Fibroblast of pulmonary artery (primary cell): ENCODE results near the gene CCNB3.

Source experiments
- DNase-seq: peaks from one replicate; pipeline ENCODE4 v3.0.0-alpha.2; 2010; ENCODE audit warnings: low read depth
- H3K4me3 ChIP-seq: replicated peaks from 2 replicates; pipeline ENCODE4 v1.5.1; 2011; ENCODE audit warnings: low read depth, mild to moderate bottlenecking, control low read depth, low read length, moderate library complexity
- CTCF ChIP-seq: IDR thresholded peaks from 2 replicates; pipeline ENCODE4 v1.5.1; 2011; ENCODE audit warnings: mild to moderate bottlenecking, control low read depth, low read length, inconsistent platforms; ENCODE audit errors: missing control alignments

Gene CCNB3

DNA sequence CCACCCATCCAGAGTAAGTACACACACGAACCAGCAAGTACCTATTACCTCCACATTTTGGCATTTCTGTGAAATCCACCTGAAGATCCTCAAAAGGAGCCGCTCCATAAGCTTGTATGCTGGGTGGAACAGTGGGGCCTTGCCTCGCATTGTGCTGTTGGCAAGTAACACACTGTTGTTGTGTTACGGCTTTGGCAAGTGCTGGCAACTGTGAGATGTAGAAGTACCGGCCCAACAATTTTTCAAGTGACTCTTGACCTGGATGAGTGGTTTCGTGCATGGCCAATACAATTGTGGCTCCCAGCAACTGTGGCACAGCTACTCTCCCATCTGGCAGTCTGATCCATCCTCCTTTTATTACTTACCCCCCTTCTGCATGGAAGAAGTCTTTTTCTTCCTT, 128.7 kb downstream of the CCNB3 start:
- H3K4me3 ChIP-seq = no peak overlapping the region
- DNase-seq = no peak
- no peak for TF ChIP-seq CTCF

GRCh38 chrX:50343917-50344316, 139.4 kb downstream of the CCNB3 start:
- no peak for TF ChIP-seq CTCF
- DNase-seq = no peak
- H3K4me3 ChIP-seq = no peak overlapping the region

- no peak overlapping the region for H3K4me3 ChIP-seq
- TF ChIP-seq CTCF = no peak
- no peak for DNase-seq
Measured at GRCh38 chrX:50372966-50373365, 168.4 kb downstream of the CCNB3 start.

DNA sequence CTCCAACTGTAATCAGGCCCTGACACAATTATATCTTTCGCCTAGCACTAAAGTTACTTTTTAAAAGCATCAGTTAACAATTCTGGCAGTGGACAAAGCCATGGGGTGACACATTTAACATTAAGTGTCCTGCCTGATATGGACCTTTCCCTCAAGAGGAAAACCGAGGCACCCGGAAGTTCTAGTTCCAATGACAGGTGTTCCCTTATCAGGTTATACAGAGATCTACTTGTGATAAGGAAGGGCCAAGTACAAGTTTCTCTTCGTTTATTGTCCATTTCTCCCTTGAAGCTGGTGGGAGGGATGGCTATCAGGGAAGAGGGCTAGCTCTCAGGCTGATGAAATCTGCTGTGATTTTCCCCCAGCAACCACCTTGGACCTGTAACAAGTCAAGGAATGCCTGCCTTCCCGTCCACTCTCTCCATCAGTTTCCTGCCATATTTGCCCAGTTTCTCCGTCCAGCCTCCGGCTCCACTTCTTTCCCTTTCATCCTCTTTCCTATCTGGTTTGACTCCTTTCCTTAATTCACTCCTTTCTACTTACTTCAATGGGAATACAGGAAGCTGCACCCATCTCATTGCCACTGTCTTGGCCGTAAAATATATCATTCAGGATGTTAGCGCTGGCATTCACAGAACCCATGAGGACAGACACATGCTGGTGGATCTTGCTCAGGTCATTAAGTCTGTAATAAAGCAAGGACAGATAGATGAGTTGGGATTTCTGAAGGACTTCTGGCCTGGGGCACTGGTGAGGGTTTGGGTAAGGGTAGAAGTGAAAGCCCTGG, 171.1 kb downstream of the CCNB3 start:
- no peak for TF ChIP-seq CTCF
- no peak overlapping the region for H3K4me3 ChIP-seq
- no peak for DNase-seq

DNA sequence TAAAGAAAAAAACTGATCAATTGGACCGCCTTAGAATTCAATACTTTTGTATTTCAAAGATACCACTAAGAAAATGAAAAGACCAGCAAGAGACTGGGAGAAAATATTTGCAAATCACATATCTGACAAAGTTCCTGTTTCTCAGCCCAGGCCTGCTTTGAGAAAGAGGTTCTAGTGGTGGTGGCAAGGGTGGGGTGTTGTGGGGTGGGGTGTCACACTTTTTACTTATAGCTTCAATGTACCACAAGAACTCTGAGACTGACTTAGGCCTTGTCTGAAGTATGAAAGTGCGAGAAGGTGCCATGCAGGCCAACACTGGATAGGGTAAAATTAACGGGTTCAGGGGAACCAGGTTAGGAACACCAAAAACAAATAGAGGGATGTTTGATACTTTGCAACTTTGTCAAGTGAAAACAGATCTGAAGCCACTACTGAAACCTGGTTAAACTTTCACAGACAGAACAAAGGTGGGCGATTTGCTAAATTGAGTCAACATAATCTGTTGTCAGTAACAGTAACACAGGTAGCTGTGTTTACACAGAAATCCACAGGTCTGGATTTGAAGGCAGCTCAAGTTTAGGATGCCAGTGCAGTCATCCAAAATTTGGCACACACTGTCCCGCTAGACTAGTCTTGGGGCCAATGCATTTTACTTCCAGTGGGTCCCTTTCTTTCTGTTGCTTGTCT, 177.3 kb downstream of the CCNB3 start:
- no peak for DNase-seq
- no peak for TF ChIP-seq CTCF
- no peak overlapping the region for H3K4me3 ChIP-seq

- no peak overlapping the region for H3K4me3 ChIP-seq
- no peak for DNase-seq
- no peak for TF ChIP-seq CTCF
Measured at GRCh38 chrX:50386520-50386919, 182.0 kb downstream of the CCNB3 start.
